HG03045 (cell line): ENCODE results near the gene SH2B3.

Experiments used
- ATAC-seq: cut with Tn5 transposase; IDR thresholded peaks from one replicate; pipeline ENCODE4 v1.9.1; 2021; ENCODE audit warnings: mild to moderate bottlenecking, moderate library complexity; ENCODE audit not compliant: unreplicated experiment

Gene SH2B3

GRCh38 chr12:111443086-111443485 is 37.4 kb downstream of the SH2B3 start:
- ATAC-seq: no peak

- ATAC-seq: no peak
These were observed 37.9 kb downstream of the SH2B3 start for GRCh38 chr12:111443586-111443985.

- peak; percentile 31 for ATAC-seq
These were observed 38.7 kb downstream of the SH2B3 start for GRCh38 chr12:111444314-111444924.

- peak; percentile 80 for ATAC-seq
These were observed 39.4 kb downstream of the SH2B3 start for GRCh38 chr12:111444925-111445725.

- no peak for ATAC-seq
These were observed 40.2 kb downstream of the SH2B3 start for GRCh38 chr12:111445726-111446581.

GRCh38 chr12:111446631-111447570 is 41.2 kb downstream of the SH2B3 start:
- no peak for ATAC-seq

GRCh38 chr12:111447571-111448265 is 42.0 kb downstream of the SH2B3 start:
- no peak for ATAC-seq

- no peak for ATAC-seq
These were observed 42.6 kb downstream of the SH2B3 start for GRCh38 chr12:111448266-111448830.

- ATAC-seq: no peak
These were observed 43.4 kb downstream of the SH2B3 start for GRCh38 chr12:111448846-111449790.

GRCh38 chr12:111450676-111451075 is 45.0 kb downstream of the SH2B3 start:
- ATAC-seq: no peak

- no peak for ATAC-seq
These were observed 45.5 kb downstream of the SH2B3 start for GRCh38 chr12:111451232-111451631.

GRCh38 chr12:111451649-111452129 is 46.0 kb downstream of the SH2B3 start:
- ATAC-seq: no peak

- no peak for ATAC-seq
These were observed 47.6 kb downstream of the SH2B3 start for GRCh38 chr12:111453071-111453989.

- ATAC-seq: no peak
These were observed 48.6 kb downstream of the SH2B3 start for GRCh38 chr12:111454311-111454710.

- no peak for ATAC-seq
These were observed 49.2 kb downstream of the SH2B3 start for GRCh38 chr12:111454716-111455447.
